Endothelial cell of umbilical vein (primary cell): ENCODE results near the gene CCN5. TPM values are rescaled to one million over a fixed set of nuclear protein-coding genes. Genes with fewer than 3 reads are reported as not detected.

Experiments used
- BruUV-seq: library from RNA; stranded (reverse); fragments of 400-500 nt; replicated peaks from 2 replicates; lab custom pipeline; 2021; lab: Mats Ljungman, UMichigan
- CTCF ChIA-PET: fragments of 300-600, 350-600 bp; sonication (Branson Sonifier 250); formaldehyde crosslinking; loops from one replicate; lab custom pipeline; 2021; ENCODE audit warnings: antibody characterized with exemption, inconsistent platforms; lab: Charles Lee
- POLR2A ChIA-PET: fragments of 300-600, 350-600 bp; sonication (Branson Sonifier 250); formaldehyde crosslinking; loops from one replicate; lab custom pipeline; 2021; ENCODE audit warnings: antibody characterized with exemption, inconsistent platforms; lab: Charles Lee
- DNase-seq: peaks from one replicate; pipeline ENCODE4 v3.0.0-alpha.2; 2011; ENCODE audit warnings: low read depth, low spot score
- FAIRE-seq: peaks from 2 replicates; lab custom pipeline; 2011; peaks lifted over from hg19 to GRCh38; lab: Jason Lieb, UNC
- H2AFZ ChIP-seq: 2 replicates; pipeline ENCODE4 v1.6.0; 2012; ENCODE audit warnings: low read depth, low read length, control low read depth, inconsistent platforms
- H3K27ac ChIP-seq: 2 replicates; pipeline ENCODE4 v1.5.1; 2011; ENCODE audit warnings: low read depth, mild to moderate bottlenecking, control low read depth, low read length, moderate library complexity; ENCODE audit not compliant: insufficient read depth
- H3K27me3 ChIP-seq, 2 experiments: 2 replicates each; pipeline versions ENCODE4 v1.6.0 to v1.6.1; 2011; ENCODE audit warnings: low read length in 2 of 2, mixed read lengths in 1 of 2; ENCODE audit not compliant: control insufficient read depth in 2 of 2, insufficient read depth in 2 of 2
- H3K36me3 ChIP-seq, 2 experiments: 2 replicates in 1 of 2; 3 replicates in 1 of 2; pipeline ENCODE4 v1.5.1; 2011; ENCODE audit warnings: low read length in 2 of 2, mild to moderate bottlenecking in 1 of 2, moderate library complexity in 1 of 2; ENCODE audit not compliant: control insufficient read depth in 2 of 2, insufficient read depth in 2 of 2; ENCODE audit errors: extremely low read depth in 1 of 2
- H3K4me1 ChIP-seq: 3 replicates; pipeline ENCODE4 v1.5.1; 2011; ENCODE audit warnings: mild to moderate bottlenecking, low read length; ENCODE audit not compliant: control insufficient read depth, insufficient read depth; ENCODE audit errors: extremely low read depth
- H3K4me2 ChIP-seq: 2 replicates; pipeline ENCODE4 v1.6.1; 2011; ENCODE audit warnings: low read length, control low read depth, mixed read lengths; ENCODE audit not compliant: insufficient read depth
- H3K4me3 ChIP-seq, 3 experiments: fragments of 200-600 bp in 1 of 3; sonication (generic), shearing (Covaris generic) in 1 of 3; replicated peaks in 1 of 3; 2 replicates each; pipeline ENCODE4 v1.5.1; 2011 to 2016; ENCODE audit warnings: control low read depth in 3 of 3, low read length in 3 of 3, mild to moderate bottlenecking in 2 of 3, inconsistent platforms in 1 of 3, low read depth in 1 of 3, moderate library complexity in 1 of 3; ENCODE audit not compliant: insufficient read depth in 1 of 3
- H3K79me2 ChIP-seq: 2 replicates; pipeline ENCODE4 v1.6.0; 2012; ENCODE audit warnings: low read length, inconsistent platforms; ENCODE audit not compliant: control insufficient read depth, insufficient read depth
- H3K9ac ChIP-seq: replicated peaks from 2 replicates; pipeline ENCODE3; 2011; ENCODE audit warnings: low read length, control low read depth; ENCODE audit not compliant: insufficient read depth; ENCODE audit errors: extremely low read depth
- H3K9me1 ChIP-seq: replicated peaks from 3 replicates; pipeline ENCODE4 v1.6.0; 2011; ENCODE audit warnings: mild to moderate bottlenecking, low read length; ENCODE audit not compliant: control insufficient read depth, insufficient read depth; ENCODE audit errors: extremely low read depth
- H3K9me3 ChIP-seq: replicated peaks from 2 replicates; pipeline ENCODE4 v1.5.1; 2012; ENCODE audit warnings: low read length, inconsistent platforms; ENCODE audit not compliant: control insufficient read depth, insufficient read depth
- H4K20me1 ChIP-seq: replicated peaks from 2 replicates; pipeline ENCODE3; 2011; ENCODE audit warnings: mild to moderate bottlenecking, low read length; ENCODE audit not compliant: control insufficient read depth, insufficient read depth; ENCODE audit errors: extremely low read depth
- CTCF ChIP-seq, 2 donors: IDR thresholded peaks; 1 replicate in 1 of 2; 2 replicates in 1 of 2; pipeline ENCODE4 v1.5.1; 2011; ENCODE audit warnings: low read length in 2 of 2, mild to moderate bottlenecking in 2 of 2, moderate library complexity in 2 of 2, control low read depth in 1 of 2, inconsistent platforms in 1 of 2, low read depth in 1 of 2; ENCODE audit not compliant: insufficient read depth in 1 of 2; ENCODE audit errors: extremely low read depth in 1 of 2
- EZH2 ChIP-seq: IDR thresholded peaks from 2 replicates; pipeline ENCODE4 v1.6.1; 2012; ENCODE audit warnings: borderline replicate concordance, low read depth, mild to moderate bottlenecking, moderate library complexity, low read length, inconsistent platforms; ENCODE audit not compliant: severe bottlenecking
- FOS ChIP-seq: IDR thresholded peaks from 2 replicates; pipeline ENCODE4 v1.6.1; 2011; ENCODE audit warnings: mild to moderate bottlenecking, low read length, moderate library complexity, borderline replicate concordance; ENCODE audit not compliant: insufficient read depth
- GATA2 ChIP-seq: IDR thresholded peaks from 2 replicates; pipeline ENCODE4 v1.7.0; 2011; ENCODE audit warnings: low read depth, mild to moderate bottlenecking, moderate library complexity, mixed read lengths, low read length; ENCODE audit not compliant: insufficient read length, insufficient read depth
- JUN ChIP-seq: IDR thresholded peaks from 2 replicates; pipeline ENCODE4 v1.6.1; 2011; ENCODE audit warnings: borderline replicate concordance, low read depth; ENCODE audit not compliant: insufficient read length, insufficient read depth
- MAX ChIP-seq: IDR thresholded peaks from 2 replicates; pipeline ENCODE4 v1.6.1; 2011; ENCODE audit not compliant: insufficient read depth, insufficient read length
- MYC ChIP-seq: IDR thresholded peaks from one replicate; pipeline ENCODE4 v1.6.1; 2011; ENCODE audit warnings: mild to moderate bottlenecking, low read depth, low read length
- POLR2A ChIP-seq: IDR thresholded peaks from 2 replicates; pipeline ENCODE4 v1.6.1; 2012; ENCODE audit warnings: low read depth, mild to moderate bottlenecking, control low read depth, low read length
- POLR2AphosphoS5 ChIP-seq: IDR thresholded peaks from 2 replicates; pipeline ENCODE4 v1.6.1; 2012; ENCODE audit warnings: low read depth, mild to moderate bottlenecking, control low read depth, low read length, moderate library complexity; ENCODE audit not compliant: insufficient read depth
- dilution Hi-C: fragments of 300-500 bp; cut with MboI; formaldehyde crosslinking; loops from one replicate; pipeline ENCODE4 v1.15.0; 2019; ENCODE audit warnings: low sequenced_read_pairs; ENCODE audit not compliant: extremely low pct_ligation_motif_present
- intact Hi-C: fragments of 100-400 bp; cut with micrococcal nuclease; formaldehyde crosslinking; loops from one replicate; pipeline ENCODE4 v1.10.0; 2022
- polyA plus RNA-seq, 4 experiments: library from polyadenylated mRNA; depleted of rRNA in 3 of 4; stranded (reverse) in 3 of 4; unstranded in 1 of 4; fragments of >200 nt; gene quantifications; 2 replicates each; pipeline versions ENCODE4 v1.2.1 to v1.2.3, GENCODE V29; 2011 to 2012; ENCODE audit warnings: missing spikeins in 1 of 4
- total RNA-seq: library from RNA; stranded (reverse); gene quantifications from 2 replicates; pipeline ENCODE4 v1.2.3, GENCODE V29; 2021

The CCN5 gene
- total and polyA plus RNA-seq, 2 donors (not counting 3 experiments of a cell fraction or from before 2014, with no cell fraction given), result 0.03 TPM; not detected in 1

GRCh38 chr20:44690781-44691423 is 24.3 kb upstream of the CCN5 start:
- Histone ChIP-seq H3K4me2 (no peak overlapping the region), H3K27me3 (no peaks in the 10 kb centered on the region), H3K4me1 (peaks cover 32% of the 10 kb centered on the region), H3K9me3 (peaks cover 4% of the 10 kb centered on the region), H3K4me3 (no peak overlapping the region), H2AFZ (peak overlapping the region; percentile 47), H4K20me1 (no peaks in the 10 kb centered on the region), H3K9me1 (no peaks in the 10 kb centered on the region), H3K36me3 (no peaks in the 10 kb centered on the region), H3K9ac (no peak overlapping the region), H3K79me2 (no peaks in the 10 kb centered on the region), H3K27ac (no peak overlapping the region)
- POLR2A ChIA-PET, result no interaction called here
- intact Hi-C loops, result no loop called here
- FAIRE-seq (no peak), DNase-seq (no peak)
- dilution Hi-C loops, result no loop called here
- CTCF ChIA-PET, result interaction anchor here (2.9 to 5.0 kb wide), 2 partner anchors 41 to 42 kb away, joined by 26 to 30 read pairs; no protein-coding TSS in a partner anchor
- no peak for TF ChIP-seq POLR2A
- TF ChIP-seq EZH2, result no peak
- TF ChIP-seq CTCF (IDR thresholded peaks at IDR 0.05; ENCODE audit: extremely low read depth in 1 of 2, insufficient read depth in 1 of 2, low read depth in 1 of 2, low read length in 2 of 2), result no peak
- no peak for TF ChIP-seq JUN
- no peak for TF ChIP-seq MYC
- no peak for TF ChIP-seq MAX
- TF ChIP-seq POLR2AphosphoS5, result no peak
- TF ChIP-seq FOS, result no peak
- TF ChIP-seq GATA2, result no peak
- no TSS peak for BruUV-seq
